ENCODE data around the gene BCL2L15. TPM values are rescaled to one million over a fixed set of nuclear protein-coding genes. Genes with fewer than 3 reads are reported as not detected.

BCL2L15 gene
- total and polyA plus RNA-seq, 2 of the 8 experiments (the other 6 are each of a cell fraction or from before 2014, with no cell fraction given) = 0.32 to 0.36 TPM

- TF ChIP-seq E2F6 (IDR thresholded peaks at IDR 0.05) (no peak), KDM4A (IDR thresholded peaks at IDR 0.05; ENCODE audit: low read depth, low read length, severe bottlenecking) (no peak), MAFK (IDR thresholded peaks at IDR 0.05; ENCODE audit: low read depth, low read length) (no peak), SIN3A (conservative IDR thresholded peaks at IDR 0.05 in 1 of 2, IDR thresholded peaks at IDR 0.05 in 1 of 2; ENCODE audit: low read depth in 1 of 2, low read length in 2 of 2) (peak; percentile 53 to 60; a peak in 2 of 4 replicates), CTBP2 (IDR thresholded peaks at IDR 0.05; ENCODE audit: borderline replicate concordance, insufficient read depth, insufficient read length, low read length) (no peak), RXRA (IDR thresholded peaks at IDR 0.05; ENCODE audit: insufficient read depth, low read depth, low read length) (no peak), EZH2 (IDR thresholded peaks at IDR 0.05; ENCODE audit: low read depth, low read length, severe bottlenecking) (no peak), CEBPB (IDR thresholded peaks at IDR 0.05; ENCODE audit: low read depth, low read length) (no peak), SP2 (IDR thresholded peaks at IDR 0.05; ENCODE audit: low read length) (no peak), SRF (IDR thresholded peaks at IDR 0.05; ENCODE audit: low read depth, low read length) (no peak), FOSL1 (IDR thresholded peaks at IDR 0.05; ENCODE audit: insufficient read depth, low read depth, low read length) (no peak)
Measured at GRCh38 chr1:113929750-113930498, 42.5 kb upstream of the BCL2L15 start (continued).
